Osteocyte (in vitro differentiated cells): Measurements from ENCODE around the gene KIF3B. TPM values are rescaled to one million over a fixed set of nuclear protein-coding genes. Genes with fewer than 3 reads are reported as not detected.

Experiments used
- DNase-seq: peaks from one replicate; pipeline ENCODE4 v3.0.0; 2021; ENCODE audit warnings: mixed read lengths; ENCODE audit not compliant: unreplicated experiment; ENCODE audit errors: extremely low spot score
- H3K27ac Mint-ChIP-seq: one replicate; pipeline ENCODE4 v1.8.0; 2021; ENCODE audit warnings: mild to moderate bottlenecking, mixed read lengths; ENCODE audit not compliant: unreplicated experiment
- H3K27me3 Mint-ChIP-seq: one replicate; pipeline ENCODE4 v1.8.0; 2021; ENCODE audit warnings: mixed read lengths; ENCODE audit not compliant: unreplicated experiment
- H3K36me3 Mint-ChIP-seq: one replicate; pipeline ENCODE4 v1.8.0; 2021; ENCODE audit warnings: mixed read lengths; ENCODE audit not compliant: unreplicated experiment
- H3K4me1 Mint-ChIP-seq: one replicate; pipeline ENCODE4 v1.8.0; 2021; ENCODE audit warnings: mixed read lengths; ENCODE audit not compliant: unreplicated experiment
- H3K4me3 Mint-ChIP-seq: one replicate; pipeline ENCODE4 v1.8.0; 2021; ENCODE audit warnings: mild to moderate bottlenecking, moderate library complexity, mixed read lengths; ENCODE audit not compliant: unreplicated experiment
- H3K9me3 Mint-ChIP-seq: one replicate; pipeline ENCODE4 v1.8.0; 2021; ENCODE audit warnings: mixed read lengths; ENCODE audit not compliant: unreplicated experiment
- total RNA-seq: library from RNA; stranded (reverse); gene quantifications from 2 replicates; pipeline ENCODE4 v1.2.1, GENCODE V29; 2021
- TF ChIP-seq, protein P1 (sequence below): fragments of 200-600 bp; sonication (generic); IDR thresholded peaks from 2 replicates; pipeline ENCODE4 v1.5.0; 2021; ENCODE audit warnings: antibody characterized with exemption, mild to moderate bottlenecking, moderate library complexity

The KIF3B gene
- total RNA-seq, 1 donor from 2014 or later = 28.8 TPM

DNA sequence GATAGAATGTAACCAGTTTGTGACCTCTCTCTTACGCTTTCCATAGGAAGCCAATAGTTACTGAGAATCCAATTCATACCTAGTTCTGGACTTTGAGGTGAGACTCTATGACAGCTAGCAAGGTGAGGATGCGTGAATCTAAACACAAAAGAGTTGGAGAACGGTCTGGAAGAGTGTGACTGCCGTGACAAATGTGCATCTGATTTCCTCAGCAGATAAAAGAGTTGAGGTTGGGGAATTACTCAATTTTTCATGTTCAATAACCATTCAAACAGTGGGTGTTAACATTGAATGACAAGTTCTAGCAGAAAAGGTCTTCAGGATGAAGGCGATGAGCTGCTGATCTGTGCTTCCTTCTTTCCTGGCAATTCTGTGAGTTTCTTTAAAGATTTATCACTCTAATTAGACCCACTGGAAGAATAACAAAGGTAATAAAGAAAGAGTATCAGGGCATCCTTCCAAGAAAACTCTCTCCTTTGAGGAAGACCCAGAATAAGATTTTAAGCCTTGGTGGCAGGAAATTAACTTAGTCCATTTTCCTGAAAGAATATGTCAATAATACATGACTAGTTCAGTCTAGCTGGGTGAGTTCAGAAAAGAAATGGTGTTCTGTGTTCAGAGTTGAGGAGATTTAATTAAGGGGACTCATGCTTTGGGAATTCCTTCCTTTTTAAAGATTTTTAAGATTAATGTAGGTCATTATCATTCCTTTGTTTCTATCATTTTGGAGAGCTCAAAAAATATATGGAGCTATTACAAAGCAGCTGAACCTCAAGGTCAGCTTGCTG, 24.5 kb downstream of the KIF3B start:
- H3K9me3 Mint-ChIP-seq = no peaks in the 10 kb centered on the region
- H3K27me3 Mint-ChIP-seq = no peaks in the 10 kb centered on the region
- no peaks in the 10 kb centered on the region for H3K36me3 Mint-ChIP-seq
- H3K4me1 Mint-ChIP-seq = no peaks in the 10 kb centered on the region
- no peak overlapping the region for H3K27ac Mint-ChIP-seq
- no peak overlapping the region for H3K4me3 Mint-ChIP-seq
- DNase-seq = no peak
- TF ChIP-seq, protein P1, sequence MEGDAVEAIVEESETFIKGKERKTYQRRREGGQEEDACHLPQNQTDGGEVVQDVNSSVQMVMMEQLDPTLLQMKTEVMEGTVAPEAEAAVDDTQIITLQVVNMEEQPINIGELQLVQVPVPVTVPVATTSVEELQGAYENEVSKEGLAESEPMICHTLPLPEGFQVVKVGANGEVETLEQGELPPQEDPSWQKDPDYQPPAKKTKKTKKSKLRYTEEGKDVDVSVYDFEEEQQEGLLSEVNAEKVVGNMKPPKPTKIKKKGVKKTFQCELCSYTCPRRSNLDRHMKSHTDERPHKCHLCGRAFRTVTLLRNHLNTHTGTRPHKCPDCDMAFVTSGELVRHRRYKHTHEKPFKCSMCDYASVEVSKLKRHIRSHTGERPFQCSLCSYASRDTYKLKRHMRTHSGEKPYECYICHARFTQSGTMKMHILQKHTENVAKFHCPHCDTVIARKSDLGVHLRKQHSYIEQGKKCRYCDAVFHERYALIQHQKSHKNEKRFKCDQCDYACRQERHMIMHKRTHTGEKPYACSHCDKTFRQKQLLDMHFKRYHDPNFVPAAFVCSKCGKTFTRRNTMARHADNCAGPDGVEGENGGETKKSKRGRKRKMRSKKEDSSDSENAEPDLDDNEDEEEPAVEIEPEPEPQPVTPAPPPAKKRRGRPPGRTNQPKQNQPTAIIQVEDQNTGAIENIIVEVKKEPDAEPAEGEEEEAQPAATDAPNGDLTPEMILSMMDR = no peak

DNA sequence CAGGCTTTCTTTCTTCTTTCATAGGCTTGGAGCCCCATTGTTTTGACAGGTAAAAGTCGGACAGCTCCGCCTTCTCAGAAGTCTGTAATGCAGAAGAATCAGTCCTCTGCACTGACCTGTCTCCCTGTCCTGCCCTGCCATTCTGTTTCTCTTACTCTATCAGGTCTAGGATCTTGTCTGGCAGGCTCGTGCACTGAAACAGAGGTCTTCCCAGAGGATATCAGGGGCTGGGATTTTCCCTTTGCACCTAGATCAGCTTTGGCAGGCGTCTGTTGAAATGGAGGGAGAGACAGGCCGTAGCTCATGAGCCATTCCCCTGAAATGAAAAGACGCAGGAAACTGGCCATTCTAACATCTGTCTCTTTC, 25.0 kb downstream of the KIF3B start:
- Mint-ChIP-seq H3K9me3 (no peaks in the 10 kb centered on the region), H3K27me3 (no peaks in the 10 kb centered on the region), H3K4me3 (no peak overlapping the region), H3K36me3 (no peaks in the 10 kb centered on the region), H3K27ac (no peak overlapping the region), H3K4me1 (no peaks in the 10 kb centered on the region)
- no peak for DNase-seq
- TF ChIP-seq, protein P1 = no peak

DNA sequence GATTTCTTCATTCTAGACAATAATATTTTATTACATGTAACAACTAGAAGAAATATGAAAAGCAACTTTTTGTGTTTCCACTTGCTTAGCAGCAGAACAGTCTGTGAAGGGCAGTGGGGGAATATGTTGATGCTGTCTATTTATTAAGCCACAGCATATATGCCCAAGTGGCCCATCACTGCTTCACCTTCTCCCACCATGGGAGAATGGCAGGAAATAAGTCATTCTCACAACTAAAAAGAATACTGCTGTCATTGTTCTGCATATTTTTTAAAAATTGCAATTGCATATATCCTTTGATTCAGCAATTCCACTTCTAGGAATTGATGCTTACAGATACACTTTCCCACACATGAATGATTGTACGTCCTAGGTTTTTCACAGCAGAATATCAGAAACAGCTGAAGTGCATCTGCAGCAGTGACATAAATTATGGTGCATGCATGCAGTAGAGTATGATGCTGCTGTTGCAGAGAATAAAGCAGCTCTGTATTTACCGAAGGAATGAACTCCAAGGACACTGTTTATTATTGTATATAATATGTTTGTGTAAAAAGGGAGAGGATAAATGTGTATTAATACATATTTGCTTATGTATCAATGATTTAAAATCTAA, 26.8 kb downstream of the KIF3B start:
- Mint-ChIP-seq H3K27me3 (no peaks in the 10 kb centered on the region), H3K4me1 (no peaks in the 10 kb centered on the region), H3K27ac (no peak overlapping the region), H3K9me3 (no peaks in the 10 kb centered on the region), H3K4me3 (no peak overlapping the region), H3K36me3 (no peaks in the 10 kb centered on the region)
- TF ChIP-seq, protein P1 = no peak
- no peak for DNase-seq

DNA sequence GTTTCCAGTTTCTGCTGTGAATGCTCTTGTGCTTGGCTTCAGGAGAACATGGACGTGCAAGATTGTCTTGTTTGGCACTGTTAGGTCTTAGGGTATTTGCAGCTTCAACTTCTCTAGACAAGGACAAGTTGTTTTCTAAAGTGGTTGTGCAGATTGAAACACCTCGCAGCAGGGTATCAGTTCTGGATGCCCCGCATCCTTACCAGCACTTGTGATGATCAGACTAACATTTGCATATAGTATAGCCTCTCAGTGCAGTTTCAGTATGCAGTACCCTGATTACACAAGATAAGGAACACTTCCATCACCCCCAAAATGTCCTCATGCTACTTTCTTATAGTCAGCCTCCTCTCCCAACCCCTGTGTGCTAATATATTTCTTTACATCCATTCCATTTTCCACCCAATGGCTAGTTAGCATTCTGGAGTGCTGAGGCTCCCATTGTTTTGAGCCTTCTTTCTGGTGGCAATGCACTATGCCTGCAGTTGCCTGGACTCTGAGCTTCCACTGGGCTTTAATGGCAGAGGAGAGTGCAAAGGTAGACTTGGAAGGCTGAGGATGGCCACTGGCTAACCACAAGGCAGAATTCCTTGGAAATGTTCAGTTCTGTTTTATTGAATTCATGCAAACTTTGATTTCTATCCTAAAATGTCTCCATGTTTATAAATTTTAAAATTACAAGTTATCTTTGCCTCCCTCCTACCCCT, 35.4 kb downstream of the KIF3B start:
- H3K27me3 Mint-ChIP-seq = no peaks in the 10 kb centered on the region
- H3K4me3 Mint-ChIP-seq = no peak overlapping the region
- TF ChIP-seq, protein P1 = no peak
- no peaks in the 10 kb centered on the region for H3K9me3 Mint-ChIP-seq
- no peak for DNase-seq
- H3K36me3 Mint-ChIP-seq = peaks cover 36% of the 10 kb centered on the region
- H3K27ac Mint-ChIP-seq = no peak overlapping the region
- no peaks in the 10 kb centered on the region for H3K4me1 Mint-ChIP-seq

DNA sequence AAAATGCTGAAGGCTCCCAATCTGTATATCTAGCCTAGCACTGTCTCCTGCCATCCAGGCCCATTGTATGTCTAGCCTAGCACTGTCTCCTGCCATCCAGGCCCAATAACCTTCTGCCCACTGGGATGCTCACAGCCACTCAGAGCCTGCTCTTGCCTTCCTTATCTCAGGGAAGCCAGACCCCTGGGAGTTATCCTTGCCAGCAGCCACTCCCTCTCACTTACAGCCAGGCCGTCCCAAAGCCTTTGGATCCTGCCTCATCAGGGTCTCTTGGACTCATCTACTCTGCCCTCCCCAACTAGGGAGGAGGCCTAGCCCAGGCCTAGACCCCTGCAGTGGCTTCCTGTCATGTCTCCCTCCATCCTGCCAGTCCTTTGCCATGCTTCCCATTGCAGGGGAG, 37.3 kb downstream of the KIF3B start:
- Mint-ChIP-seq H3K36me3 (peaks cover 44% of the 10 kb centered on the region), H3K27me3 (no peaks in the 10 kb centered on the region), H3K27ac (no peak overlapping the region), H3K9me3 (no peaks in the 10 kb centered on the region), H3K4me3 (no peak overlapping the region), H3K4me1 (no peaks in the 10 kb centered on the region)
- TF ChIP-seq, protein P1 = no peak
- DNase-seq = no peak
